GM19467 (cell line): Measurements from ENCODE around the gene STOML3.
"Not testable (repeated sequence)": the region's sequence is repeated elsewhere in the genome, so short reads cannot be mapped to it uniquely, and the experiment has no call there.

Source experiments
- ATAC-seq: cut with Tn5 transposase; IDR thresholded peaks from one replicate; pipeline ENCODE4 v1.9.1; 2021; ENCODE audit warnings: mild to moderate bottlenecking, moderate library complexity; ENCODE audit not compliant: unreplicated experiment

Gene STOML3

DNA sequence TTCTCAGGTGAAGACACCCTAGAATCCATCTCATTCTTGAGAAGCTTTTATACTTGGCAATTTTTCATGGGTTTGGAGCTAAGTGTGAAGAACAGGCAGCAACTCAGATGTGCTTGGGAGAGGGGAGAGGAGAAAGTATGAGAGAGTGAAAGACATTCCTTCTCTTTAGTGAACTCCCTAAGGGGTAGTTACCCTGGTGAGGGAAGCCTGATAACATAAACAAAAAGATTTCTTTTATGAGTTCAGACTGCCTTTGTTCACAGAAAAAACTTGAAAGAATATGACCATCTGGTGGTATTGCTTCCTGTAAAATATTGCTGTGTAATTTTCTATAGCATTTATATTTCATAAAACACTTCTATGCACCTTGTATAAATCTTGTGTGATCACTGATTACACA is at the start of gene STOML3:
TSS of gene STOML3 (minus strand) at position 139 of the 400 bp plus-strand sequence. CDS start at position 29, 110 bp downstream.
- ATAC-seq, result no peak

DNA sequence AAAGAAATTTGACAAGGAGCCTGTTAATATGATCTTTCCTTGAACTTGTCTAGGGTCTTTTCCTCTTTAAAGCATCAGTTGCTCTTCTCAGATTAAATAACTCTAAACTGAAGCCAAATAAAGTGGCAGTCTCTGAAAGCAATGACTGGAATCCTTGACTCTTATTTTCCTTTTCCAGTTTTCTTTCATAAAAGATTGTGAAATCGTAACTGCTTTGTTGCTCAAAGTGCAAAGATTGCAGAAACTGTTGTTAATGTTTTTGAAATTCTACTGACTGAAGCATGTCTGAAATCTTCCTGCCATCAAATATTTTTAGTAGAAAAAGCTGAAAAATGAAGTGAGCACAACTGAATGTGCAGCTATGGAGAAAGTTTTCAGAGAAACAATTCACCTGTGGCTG is 49.6 kb upstream of the STOML3 start:
- no peak for ATAC-seq

GRCh38 chr13:39039041-39039440 is 48.4 kb upstream of the STOML3 start:
- no peak for ATAC-seq

- ATAC-seq, result peak; percentile 26
These were observed 48.0 kb upstream of the STOML3 start for GRCh38 chr13:39038569-39039030.

- peak; percentile 74 for ATAC-seq
These were observed 47.4 kb upstream of the STOML3 start, which contains the start of the genes NHLRC3 and PROSER1 for GRCh38 chr13:39037880-39038568. TSS of gene NHLRC3 (plus strand) at chr13:39038456. CDS start at chr13:39038640, 184 bp downstream. TSS of gene PROSER1 (minus strand) at chr13:39038089. CDS start at chr13:39037242, 847 bp downstream.

- no peak for ATAC-seq
These were observed 46.8 kb upstream of the STOML3 start for GRCh38 chr13:39037410-39037879.

- no peak for ATAC-seq
These were observed 45.6 kb upstream of the STOML3 start for GRCh38 chr13:39036212-39036611.

GRCh38 chr13:39035799-39036198 is 45.2 kb upstream of the STOML3 start:
- ATAC-seq, result no peak

DNA sequence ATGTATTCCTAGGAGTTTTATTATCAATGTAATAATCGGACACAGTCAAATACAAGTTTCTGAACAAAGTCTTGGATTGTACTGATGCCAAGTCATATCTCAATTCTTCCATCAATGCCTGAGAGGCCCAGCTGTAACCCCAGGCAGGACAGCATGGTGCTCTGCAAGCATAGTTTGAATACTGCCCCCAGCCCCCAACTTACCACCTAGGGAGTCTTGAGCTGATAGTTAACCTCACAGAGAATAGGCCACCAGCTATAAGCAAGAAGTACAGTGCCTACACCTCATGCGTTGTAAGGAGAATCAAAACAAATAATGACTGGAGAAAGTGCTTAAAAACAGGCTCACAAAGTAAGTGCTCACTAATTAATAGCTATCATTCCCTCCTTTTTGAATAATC is 44.6 kb upstream of the STOML3 start:
- no peak for ATAC-seq

GRCh38 chr13:39034085-39034484 is 43.5 kb upstream of the STOML3 start:
- no peak for ATAC-seq

DNA sequence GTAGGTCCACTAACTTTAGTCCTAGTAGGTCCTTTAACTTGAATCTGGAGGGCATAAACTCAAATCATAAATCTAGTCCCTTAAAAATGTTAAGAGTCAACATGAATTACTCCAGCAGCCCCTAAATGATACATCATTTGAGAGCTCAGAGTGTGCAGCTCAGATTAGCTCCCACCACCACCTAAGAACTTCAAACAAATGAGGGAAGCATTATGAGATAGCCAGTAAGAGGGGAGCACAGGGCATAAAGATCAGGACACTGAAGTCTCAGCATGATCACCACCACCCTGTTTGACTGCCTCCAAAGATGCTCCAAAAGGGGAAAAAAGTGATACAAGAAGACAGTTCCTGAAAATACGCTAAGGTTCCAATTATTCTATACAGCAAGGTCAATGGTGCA is 41.5 kb upstream of the STOML3 start:
- no peak for ATAC-seq

DNA sequence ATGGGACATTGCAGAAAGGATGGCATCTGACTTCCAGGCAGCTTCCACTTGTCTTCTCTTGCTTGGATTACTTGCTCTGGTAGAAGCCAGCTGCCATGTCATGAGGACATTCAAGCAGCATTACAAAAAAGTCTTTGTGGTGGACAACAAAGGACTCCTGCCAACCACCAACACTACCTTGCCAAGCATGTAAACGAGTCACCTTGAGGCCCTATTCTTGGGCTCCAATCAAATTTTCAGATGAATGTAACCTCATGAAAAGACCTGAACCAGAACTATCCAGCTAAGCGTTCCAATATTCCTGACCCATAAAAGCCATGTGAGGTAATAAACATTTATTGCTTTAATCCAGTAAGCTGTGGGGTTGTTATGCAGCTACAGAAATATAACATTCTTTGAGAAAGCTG is 34.8 kb upstream of the STOML3 start:
- ATAC-seq, result no peak

GRCh38 chr13:39023761-39024160 is 33.1 kb upstream of the STOML3 start:
- ATAC-seq, result no peak

- no peak for ATAC-seq
These were observed 32.7 kb upstream of the STOML3 start for GRCh38 chr13:39023316-39023715.

DNA sequence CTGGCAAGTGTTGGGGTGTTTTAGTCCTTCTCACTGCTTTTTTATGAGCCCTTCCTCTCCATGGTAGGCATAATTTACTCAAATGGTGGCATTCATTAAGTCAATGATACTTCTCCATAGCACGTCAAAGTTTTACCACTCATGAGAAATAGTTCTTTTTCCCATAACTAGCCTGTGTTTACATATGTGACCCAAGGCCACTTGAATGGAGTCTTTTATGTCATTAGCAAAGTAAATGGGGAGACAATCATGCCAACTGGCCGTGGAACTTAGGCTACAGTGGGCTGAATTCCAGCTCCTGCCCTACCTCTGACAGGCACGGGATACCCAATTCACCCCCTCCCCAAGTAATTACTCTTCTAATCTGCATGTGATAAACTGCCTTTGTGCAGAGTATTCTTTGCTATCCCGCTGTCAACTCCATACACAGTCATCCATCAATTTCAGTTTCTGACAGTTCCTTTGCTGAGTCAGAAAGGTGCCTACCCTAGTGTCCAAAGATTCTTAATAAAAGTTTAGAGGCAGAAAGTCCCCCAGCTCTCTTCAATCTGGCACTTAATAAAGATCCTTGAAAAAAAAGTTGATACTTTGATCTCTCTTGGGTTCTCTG is 30.3 kb upstream of the STOML3 start:
- no peak for ATAC-seq

GRCh38 chr13:39016787-39017186 is 26.2 kb upstream of the STOML3 start:
- ATAC-seq, result peak; percentile 69

- peak; percentile 68 for ATAC-seq
These were observed 25.5 kb upstream of the STOML3 start for GRCh38 chr13:39016087-39016486.

DNA sequence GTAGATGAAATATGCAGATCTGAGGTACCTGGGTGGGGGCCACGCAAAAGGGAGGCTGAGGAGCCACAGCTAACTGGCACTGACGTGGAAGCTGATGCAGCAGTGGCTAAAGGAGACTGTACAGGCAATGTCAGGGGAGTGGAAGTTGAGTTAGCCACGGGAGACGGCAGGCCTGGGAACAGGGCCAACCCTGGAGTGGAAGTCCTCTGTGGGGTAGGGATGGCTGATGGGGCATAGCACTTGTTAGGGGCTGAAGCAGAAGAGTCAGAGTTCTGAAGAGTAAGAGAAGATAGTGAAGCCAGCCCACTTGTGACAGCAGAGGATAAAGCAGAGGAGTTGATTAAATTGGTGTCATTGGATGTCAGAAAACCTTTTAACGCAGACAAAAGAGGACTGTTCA is 22.8 kb upstream of the STOML3 start:
- no peak for ATAC-seq

GRCh38 chr13:39012608-39013007 is 22.0 kb upstream of the STOML3 start:
- no peak for ATAC-seq

DNA sequence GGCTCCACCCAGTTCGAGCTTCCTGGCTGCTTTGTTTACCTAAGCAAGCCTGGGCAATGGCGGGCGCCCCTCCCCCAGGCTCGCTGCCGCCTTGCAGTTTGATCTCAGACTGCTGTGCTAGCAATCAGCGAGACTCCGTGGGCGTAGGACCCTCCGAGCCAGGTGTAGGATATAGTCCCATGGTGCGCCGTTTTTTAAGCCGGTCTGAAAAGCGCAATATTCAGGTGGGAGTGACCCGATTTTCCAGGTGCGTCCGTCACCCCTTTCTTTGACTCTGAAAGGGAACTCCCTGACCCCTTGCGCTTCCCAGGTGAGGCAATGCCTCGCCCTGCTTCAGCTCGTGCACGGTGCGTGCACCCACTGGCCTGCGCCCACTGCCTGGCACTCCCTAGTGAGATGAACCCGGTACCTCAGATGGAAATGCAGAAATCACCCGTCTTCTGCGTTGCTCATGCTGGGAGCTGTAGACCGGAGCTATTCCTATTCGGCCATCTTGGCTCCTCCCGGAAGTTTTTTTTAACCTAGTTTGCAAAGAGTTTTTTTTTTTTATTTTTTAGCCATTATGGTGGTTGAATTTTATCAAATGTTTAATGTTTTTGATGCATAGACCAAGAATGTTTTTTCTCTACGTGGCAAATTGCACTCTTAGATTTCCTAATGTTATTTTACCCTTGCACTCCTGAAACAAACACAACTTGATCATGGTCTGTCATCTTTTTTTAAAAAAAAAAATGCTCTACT is 15.9 kb upstream of the STOML3 start:
- ATAC-seq, result not testable (repeated sequence)

DNA sequence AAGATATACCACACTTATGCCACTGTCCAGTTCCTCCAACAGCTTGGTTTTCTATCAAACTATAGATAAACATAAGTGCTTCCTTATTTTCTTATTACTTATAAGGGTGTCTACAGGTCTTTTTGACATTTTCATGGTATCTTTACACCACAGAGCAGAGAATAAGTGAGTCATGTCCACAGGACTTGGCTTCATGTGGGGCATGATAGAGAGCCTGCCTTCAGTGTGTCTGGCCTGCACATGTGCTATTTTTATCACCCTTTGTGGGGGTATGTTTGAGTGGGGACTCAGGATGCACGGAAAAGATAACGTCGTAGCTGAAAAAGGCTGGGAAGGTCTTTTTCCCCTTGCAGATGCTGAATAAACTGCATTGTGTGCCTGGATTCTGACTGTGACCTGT is 8.1 kb upstream of the STOML3 start:
- ATAC-seq, result no peak

GRCh38 chr13:38993381-38993780 is 2.8 kb upstream of the STOML3 start:
- no peak for ATAC-seq
